ENCODE data around the gene LSAMP. TPM values are rescaled to one million over a fixed set of nuclear protein-coding genes. Genes with fewer than 3 reads are reported as not detected.

Gene LSAMP
- total and polyA plus RNA-seq, 2 of the 8 experiments (the other 6 are each of a cell fraction or from before 2014, with no cell fraction given) = 1.8 to 5.7 TPM

DNA sequence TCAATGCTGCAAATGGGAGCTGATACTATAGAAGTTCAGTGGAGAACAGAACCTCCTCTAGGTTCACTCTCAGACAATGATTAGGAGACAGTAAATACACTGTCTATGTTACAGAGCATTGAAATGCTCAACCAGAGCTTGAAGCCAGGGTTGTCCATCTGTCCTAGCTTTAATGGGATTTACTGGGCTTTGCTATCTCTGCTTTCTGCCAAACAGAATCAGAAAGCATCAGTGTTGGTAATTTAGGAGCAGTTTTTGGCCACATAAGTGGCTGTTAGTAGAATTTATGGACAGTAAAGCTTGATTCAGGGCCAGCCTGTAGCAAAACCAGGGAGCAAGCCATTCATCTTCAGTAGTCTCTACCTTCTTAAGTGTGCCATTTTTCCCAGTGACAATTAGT, 396.3 kb downstream of the LSAMP start:
- Histone ChIP-seq H3K79me2 (ENCODE audit: control insufficient read depth in 1 of 2, insufficient read depth in 2 of 2, low read length in 2 of 2) (no peaks in the 10 kb centered on the region), H4K8ac (ENCODE audit: extremely low read depth, insufficient read depth, low read length) (no peak overlapping the region), H3K4me3 (ENCODE audit: extremely low read depth in 1 of 4, insufficient read depth in 2 of 4, low read depth in 3 of 4, low read length in 4 of 4) (no peak overlapping the region), H3K23ac (ENCODE audit: insufficient read length) (no peak overlapping the region), H2BK12ac (ENCODE audit: low read depth, low read length) (no peak overlapping the region), H3K27me3 (replicated peaks in 1 of 4; ENCODE audit: control insufficient read depth in 3 of 4, extremely low read depth in 1 of 4, insufficient read depth in 3 of 4, low read length in 3 of 4) (no peaks in the 10 kb centered on the region), H2AK5ac (ENCODE audit: low read depth, low read length) (no peak overlapping the region), H4K91ac (replicated peaks; ENCODE audit: insufficient read length, low read length) (no peak overlapping the region), H2BK15ac (ENCODE audit: low read length) (no peak overlapping the region), H3K79me1 (ENCODE audit: low read depth, low read length) (no peaks in the 10 kb centered on the region), H3K27ac (ENCODE audit: low read depth, low read length) (no peak overlapping the region), H4K20me1 (replicated peaks in 1 of 2; ENCODE audit: control insufficient read depth in 1 of 2, insufficient read depth in 2 of 2, low read length in 2 of 2) (no peaks in the 10 kb centered on the region), H3K4me1 (replicated peaks in 1 of 4; ENCODE audit: control insufficient read depth in 3 of 4, insufficient read depth in 4 of 4, low read length in 3 of 4) (no peaks in the 10 kb centered on the region), H3K4ac (replicated peaks; ENCODE audit: insufficient read length, low read depth, low read length) (no peak overlapping the region), H3K23me2 (ENCODE audit: low read depth, low read length) (no peaks in the 10 kb centered on the region), H3K14ac (ENCODE audit: insufficient read length) (no peak overlapping the region), H3K56ac (replicated peaks; ENCODE audit: insufficient read length, low read depth, low read length) (no peak overlapping the region), H3K36me3 (ENCODE audit: control insufficient read depth in 2 of 4, insufficient read depth in 4 of 4, low read length in 3 of 4) (no peaks in the 10 kb centered on the region), H3K4me2 (ENCODE audit: insufficient read depth in 1 of 2, low read depth in 2 of 2, low read length in 2 of 2) (no peak overlapping the region), H3K9ac (replicated peaks in 1 of 4; ENCODE audit: extremely low read depth in 1 of 4, low read depth in 3 of 4, low read length in 3 of 4) (no peak overlapping the region), H2BK120ac (replicated peaks; ENCODE audit: low read depth, low read length) (no peak overlapping the region), H2BK20ac (ENCODE audit: low read length) (no peak overlapping the region), H3K9me3 (ENCODE audit: insufficient read depth in 2 of 2, low read depth in 1 of 2, low read length in 1 of 2) (no peaks in the 10 kb centered on the region), H2AFZ (ENCODE audit: low read length) (no peak overlapping the region), H2BK5ac (ENCODE audit: low read depth, low read length) (no peak overlapping the region), H3K18ac (ENCODE audit: extremely low read depth, low read length) (no peak overlapping the region), H4K5ac (ENCODE audit: insufficient read length, low read depth, low read length) (no peak overlapping the region)
- FAIRE-seq (no peak), DNase-seq (ENCODE audit: low read depth in 1 of 2, low spot score in 2 of 2) (no peak)
- ChIA-PET POLR2A (ENCODE audit: partially characterized antibody) (no interaction called here), CTCF (ENCODE audit: partially characterized antibody) (interaction anchor here (1.4 kb wide), 1 partner anchor 10 kb away, joined by 4 read pairs; no protein-coding TSS in a partner anchor)
- TF ChIP-seq BACH1 (IDR thresholded peaks at IDR 0.05; ENCODE audit: low read length) (no peak), POLR2A (IDR thresholded peaks at IDR 0.05; ENCODE audit: control extremely low read depth in 1 of 2, low read depth in 2 of 2, low read length in 2 of 2) (no peak), NANOG (IDR thresholded peaks at IDR 0.05; ENCODE audit: insufficient read depth, low read depth, low read length, poor library complexity, severe bottlenecking) (no peak), TEAD4 (IDR thresholded peaks at IDR 0.05; ENCODE audit: low read depth, low read length) (no peak), EGR1 (IDR thresholded peaks at IDR 0.05; ENCODE audit: borderline replicate concordance, low read depth, low read length) (no peak), YY1 (IDR thresholded peaks at IDR 0.05; ENCODE audit: low read depth, low read length) (no peak), GTF2F1 (IDR thresholded peaks at IDR 0.05; ENCODE audit: borderline replicate concordance, low read depth, low read length) (no peak), SP1 (IDR thresholded peaks at IDR 0.05; ENCODE audit: low read depth, low read length) (no peak), POLR2AphosphoS5 (IDR thresholded peaks at IDR 0.05; ENCODE audit: low read depth, low read length) (no peak), BCL11A (IDR thresholded peaks at IDR 0.05; ENCODE audit: low read depth in 2 of 2, low read length in 2 of 2) (no peak), SAP30 (IDR thresholded peaks at IDR 0.05; ENCODE audit: insufficient read depth, insufficient replicate concordance, low read length) (no peak), KDM1A (IDR thresholded peaks at IDR 0.05; ENCODE audit: borderline replicate concordance, low read length) (no peak), GABPA (IDR thresholded peaks at IDR 0.05; ENCODE audit: borderline replicate concordance, insufficient read depth, low read length) (no peak), RFX5 (IDR thresholded peaks at IDR 0.05; ENCODE audit: borderline replicate concordance, low read depth, low read length) (no peak), TAF7 (optimal IDR thresholded peaks at IDR 0.05; ENCODE audit: borderline replicate concordance, low read depth, low read length) (no peak), SIX5 (IDR thresholded peaks at IDR 0.05; ENCODE audit: low read depth, low read length) (no peak)
- TF ChIP-seq, protein P1, sequence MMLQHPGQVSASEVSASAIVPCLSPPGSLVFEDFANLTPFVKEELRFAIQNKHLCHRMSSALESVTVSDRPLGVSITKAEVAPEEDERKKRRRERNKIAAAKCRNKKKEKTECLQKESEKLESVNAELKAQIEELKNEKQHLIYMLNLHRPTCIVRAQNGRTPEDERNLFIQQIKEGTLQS (IDR thresholded peaks at IDR 0.05; ENCODE audit: insufficient read depth, low read depth, low read length) = no peak

All from H1 (cell line).